ENCODE data around the gene SLC30A4.

SLC30A4 gene

GRCh38 chr15:45499426-45499825 lies 23.1 kb downstream of the SLC30A4 start:
- Histone ChIP-seq H3K36me3 (ENCODE audit: insufficient read depth, insufficient read length, low read length) (no peaks in the 10 kb centered on the region), H3K9ac (ENCODE audit: insufficient read length, low read depth) (no peak overlapping the region), H3K27me3 (ENCODE audit: insufficient read depth, insufficient read length) (no peaks in the 10 kb centered on the region), H3K9me3 (ENCODE audit: insufficient read depth, low read length) (no peaks in the 10 kb centered on the region), H3K4me3 (ENCODE audit: insufficient read length, low read depth) (no peak overlapping the region), H3K4me1 (ENCODE audit: insufficient read depth, insufficient read length) (no peaks in the 10 kb centered on the region)
- DNase-seq (ENCODE audit: low read depth, low spot score): no peak
- no peak for TF ChIP-seq SUZ12 (IDR thresholded peaks at IDR 0.05; ENCODE audit: extremely low read depth, insufficient read depth, insufficient read length)
- TF ChIP-seq YY1 (IDR thresholded peaks at IDR 0.05; ENCODE audit: insufficient read depth, insufficient read length): no peak
- no peak for TF ChIP-seq ZNF274 (IDR thresholded peaks at IDR 0.05; ENCODE audit: low read depth, low read length)

- H3K9me3 ChIP-seq (ENCODE audit: insufficient read depth, low read length): no peaks in the 10 kb centered on the region
- no peak overlapping the region for H3K9ac ChIP-seq (ENCODE audit: insufficient read length, low read depth)
- H3K4me1 ChIP-seq (ENCODE audit: insufficient read depth, insufficient read length): no peaks in the 10 kb centered on the region
- no peaks in the 10 kb centered on the region for H3K27me3 ChIP-seq (ENCODE audit: insufficient read depth, insufficient read length)
- H3K4me3 ChIP-seq (ENCODE audit: insufficient read length, low read depth): no peak overlapping the region
- DNase-seq (ENCODE audit: low read depth, low spot score): no peak
- no peaks in the 10 kb centered on the region for H3K36me3 ChIP-seq (ENCODE audit: insufficient read depth, insufficient read length, low read length)
- TF ChIP-seq SUZ12 (IDR thresholded peaks at IDR 0.05; ENCODE audit: extremely low read depth, insufficient read depth, insufficient read length) (no peak), ZNF274 (IDR thresholded peaks at IDR 0.05; ENCODE audit: low read depth, low read length) (no peak), YY1 (IDR thresholded peaks at IDR 0.05; ENCODE audit: insufficient read depth, insufficient read length) (no peak)
These were observed 23.9 kb downstream of the SLC30A4 start for GRCh38 chr15:45498701-45499100.

GRCh38 chr15:45497261-45497660 lies 25.3 kb downstream of the SLC30A4 start:
- TF ChIP-seq ZNF274 (IDR thresholded peaks at IDR 0.05; ENCODE audit: low read depth, low read length) (no peak), SUZ12 (IDR thresholded peaks at IDR 0.05; ENCODE audit: extremely low read depth, insufficient read depth, insufficient read length) (no peak), YY1 (IDR thresholded peaks at IDR 0.05; ENCODE audit: insufficient read depth, insufficient read length) (no peak)
- Histone ChIP-seq H3K4me1 (ENCODE audit: insufficient read depth, insufficient read length) (no peaks in the 10 kb centered on the region), H3K9me3 (ENCODE audit: insufficient read depth, low read length) (no peaks in the 10 kb centered on the region), H3K4me3 (ENCODE audit: insufficient read length, low read depth) (no peak overlapping the region), H3K27me3 (ENCODE audit: insufficient read depth, insufficient read length) (no peaks in the 10 kb centered on the region), H3K36me3 (ENCODE audit: insufficient read depth, insufficient read length, low read length) (no peaks in the 10 kb centered on the region), H3K9ac (ENCODE audit: insufficient read length, low read depth) (no peak overlapping the region)
- DNase-seq (ENCODE audit: low read depth, low spot score): no peak

GRCh38 chr15:45496658-45497057 lies 25.9 kb downstream of the SLC30A4 start:
- Histone ChIP-seq H3K4me1 (ENCODE audit: insufficient read depth, insufficient read length) (no peaks in the 10 kb centered on the region), H3K36me3 (ENCODE audit: insufficient read depth, insufficient read length, low read length) (no peaks in the 10 kb centered on the region), H3K9ac (ENCODE audit: insufficient read length, low read depth) (no peak overlapping the region), H3K4me3 (ENCODE audit: insufficient read length, low read depth) (no peak overlapping the region), H3K9me3 (ENCODE audit: insufficient read depth, low read length) (no peaks in the 10 kb centered on the region), H3K27me3 (ENCODE audit: insufficient read depth, insufficient read length) (no peaks in the 10 kb centered on the region)
- DNase-seq (ENCODE audit: low read depth, low spot score): no peak
- TF ChIP-seq SUZ12 (IDR thresholded peaks at IDR 0.05; ENCODE audit: extremely low read depth, insufficient read depth, insufficient read length) (no peak), ZNF274 (IDR thresholded peaks at IDR 0.05; ENCODE audit: low read depth, low read length) (no peak), YY1 (IDR thresholded peaks at IDR 0.05; ENCODE audit: insufficient read depth, insufficient read length) (no peak)

GRCh38 chr15:45495588-45495987 lies 27.0 kb downstream of the SLC30A4 start:
- H3K27me3 ChIP-seq (ENCODE audit: insufficient read depth, insufficient read length): no peaks in the 10 kb centered on the region
- H3K4me3 ChIP-seq (ENCODE audit: insufficient read length, low read depth): no peak overlapping the region
- no peak for DNase-seq (ENCODE audit: low read depth, low spot score)
- H3K36me3 ChIP-seq (ENCODE audit: insufficient read depth, insufficient read length, low read length): no peaks in the 10 kb centered on the region
- H3K9ac ChIP-seq (ENCODE audit: insufficient read length, low read depth): no peak overlapping the region
- no peaks in the 10 kb centered on the region for H3K9me3 ChIP-seq (ENCODE audit: insufficient read depth, low read length)
- no peaks in the 10 kb centered on the region for H3K4me1 ChIP-seq (ENCODE audit: insufficient read depth, insufficient read length)
- TF ChIP-seq YY1 (IDR thresholded peaks at IDR 0.05; ENCODE audit: insufficient read depth, insufficient read length) (no peak), SUZ12 (IDR thresholded peaks at IDR 0.05; ENCODE audit: extremely low read depth, insufficient read depth, insufficient read length) (no peak), ZNF274 (IDR thresholded peaks at IDR 0.05; ENCODE audit: low read depth, low read length) (no peak)

- H3K9ac ChIP-seq (ENCODE audit: insufficient read length, low read depth): no peak overlapping the region
- no peak for DNase-seq (ENCODE audit: low read depth, low spot score)
- no peaks in the 10 kb centered on the region for H3K9me3 ChIP-seq (ENCODE audit: insufficient read depth, low read length)
- TF ChIP-seq YY1 (IDR thresholded peaks at IDR 0.05; ENCODE audit: insufficient read depth, insufficient read length): no peak
- TF ChIP-seq SUZ12 (IDR thresholded peaks at IDR 0.05; ENCODE audit: extremely low read depth, insufficient read depth, insufficient read length): no peak
- no peak for TF ChIP-seq ZNF274 (IDR thresholded peaks at IDR 0.05; ENCODE audit: low read depth, low read length)
- H3K4me1 ChIP-seq (ENCODE audit: insufficient read depth, insufficient read length): no peaks in the 10 kb centered on the region
- no peaks in the 10 kb centered on the region for H3K36me3 ChIP-seq (ENCODE audit: insufficient read depth, insufficient read length, low read length)
- no peaks in the 10 kb centered on the region for H3K27me3 ChIP-seq (ENCODE audit: insufficient read depth, insufficient read length)
- no peak overlapping the region for H3K4me3 ChIP-seq (ENCODE audit: insufficient read length, low read depth)
These were observed 32.8 kb downstream of the SLC30A4 start for GRCh38 chr15:45489690-45490238.

- no peak for DNase-seq (ENCODE audit: low read depth, low spot score)
- Histone ChIP-seq H3K4me1 (ENCODE audit: insufficient read depth, insufficient read length) (no peaks in the 10 kb centered on the region), H3K9ac (ENCODE audit: insufficient read length, low read depth) (no peak overlapping the region), H3K36me3 (ENCODE audit: insufficient read depth, insufficient read length, low read length) (no peaks in the 10 kb centered on the region), H3K27me3 (ENCODE audit: insufficient read depth, insufficient read length) (no peaks in the 10 kb centered on the region), H3K9me3 (ENCODE audit: insufficient read depth, low read length) (no peaks in the 10 kb centered on the region), H3K4me3 (ENCODE audit: insufficient read length, low read depth) (no peak overlapping the region)
- TF ChIP-seq SUZ12 (IDR thresholded peaks at IDR 0.05; ENCODE audit: extremely low read depth, insufficient read depth, insufficient read length) (no peak), ZNF274 (IDR thresholded peaks at IDR 0.05; ENCODE audit: low read depth, low read length) (no peak), YY1 (IDR thresholded peaks at IDR 0.05; ENCODE audit: insufficient read depth, insufficient read length) (no peak)
These were observed 36.2 kb downstream of the SLC30A4 start for GRCh38 chr15:45486317-45486716.
